GM23248 (cell line): ENCODE data around the gene HSD17B2.

Experiments used
- EZH2 ChIP-seq: fragments of 200-600 bp; sonication (generic); IDR thresholded peaks from 2 replicates; pipeline ENCODE4 v1.6.1; 2018; ENCODE audit warnings: antibody characterized with exemption, mild to moderate bottlenecking; ENCODE audit not compliant: insufficient read depth, poor library complexity, severe bottlenecking
- EZH2phosphoT487 ChIP-seq: fragments of 200-600 bp; sonication (generic); IDR thresholded peaks from 2 replicates; pipeline ENCODE4 v1.6.1; 2018; ENCODE audit warnings: antibody characterized with exemption, moderate library complexity, mild to moderate bottlenecking, low read depth; ENCODE audit not compliant: insufficient read depth

- TF ChIP-seq EZH2 = no peak
- no peak for TF ChIP-seq EZH2phosphoT487
Measured at GRCh38 chr16:82010649-82011048, 24.4 kb upstream of the HSD17B2 start.
